WERI-Rb-1 (cell line): ENCODE data around the gene AFF2.

ENCODE experiments used
- DNase-seq: peaks from one replicate; pipeline ENCODE4 v3.0.0-alpha.2; 2020
- H3K27ac ChIP-seq: fragments of 250-450 bp; sonication (Bioruptor Pico); 2 replicates; pipeline ENCODE4 v1.5.1; 2020; ENCODE audit warnings: mild to moderate bottlenecking, moderate library complexity
- H3K27me3 ChIP-seq: fragments of 250-450 bp; sonication (Bioruptor Pico); 2 replicates; pipeline ENCODE4 v1.5.1; 2021; ENCODE audit warnings: mild to moderate bottlenecking, low read depth, moderate library complexity; ENCODE audit not compliant: insufficient read depth, severe bottlenecking
- H3K36me3 ChIP-seq: fragments of 250-450 bp; sonication (Bioruptor Pico); 2 replicates; pipeline ENCODE4 v1.5.1; 2020; ENCODE audit warnings: mild to moderate bottlenecking, moderate library complexity
- H3K4me3 ChIP-seq: 2 replicates; pipeline ENCODE4 v1.5.1; 2011; ENCODE audit warnings: low read depth, mild to moderate bottlenecking, control low read depth, low read length
- H3K9me3 ChIP-seq: fragments of 250-450 bp; sonication (Bioruptor Pico); 2 replicates; pipeline ENCODE4 v1.5.1; 2021; ENCODE audit warnings: mild to moderate bottlenecking, moderate library complexity; ENCODE audit not compliant: severe bottlenecking
- CTCF ChIP-seq: IDR thresholded peaks from 2 replicates; pipeline ENCODE4 v1.5.1; 2011; ENCODE audit warnings: low read depth, mild to moderate bottlenecking, control low read depth, inconsistent platforms, low read length

The AFF2 gene

DNA sequence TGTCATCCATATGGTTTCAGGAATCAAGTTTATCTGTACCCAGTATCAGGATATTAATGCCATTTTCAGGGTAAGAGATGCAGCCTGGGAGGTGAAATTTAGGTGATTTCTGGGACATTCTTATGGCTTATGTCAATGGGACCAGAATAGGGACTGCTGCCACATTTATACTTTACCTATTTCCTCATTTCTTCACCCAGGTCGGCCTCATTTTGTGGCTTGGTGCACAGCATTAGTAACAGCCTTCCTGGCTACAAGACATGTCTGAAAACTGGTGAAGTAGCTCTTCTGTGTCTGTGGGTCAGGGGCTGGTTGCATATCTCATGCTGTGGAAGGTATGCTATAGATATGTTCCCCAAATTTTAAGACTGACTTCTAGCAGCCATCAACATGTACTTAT is 284.8 kb downstream of the AFF2 start:
- no peak for TF ChIP-seq CTCF
- Histone ChIP-seq H3K4me3 (no peak overlapping the region), H3K27ac (no peak overlapping the region), H3K9me3 (no peaks in the 10 kb centered on the region), H3K27me3 (no peaks in the 10 kb centered on the region), H3K36me3 (no peaks in the 10 kb centered on the region)
- DNase-seq, result no peak

- Histone ChIP-seq H3K36me3 (no peaks in the 10 kb centered on the region), H3K27ac (no peak overlapping the region), H3K9me3 (no peaks in the 10 kb centered on the region), H3K27me3 (no peaks in the 10 kb centered on the region), H3K4me3 (no peak overlapping the region)
- TF ChIP-seq CTCF, result no peak
- DNase-seq, result no peak
These were observed 288.0 kb downstream of the AFF2 start for GRCh38 chrX:148788449-148788848.

DNA sequence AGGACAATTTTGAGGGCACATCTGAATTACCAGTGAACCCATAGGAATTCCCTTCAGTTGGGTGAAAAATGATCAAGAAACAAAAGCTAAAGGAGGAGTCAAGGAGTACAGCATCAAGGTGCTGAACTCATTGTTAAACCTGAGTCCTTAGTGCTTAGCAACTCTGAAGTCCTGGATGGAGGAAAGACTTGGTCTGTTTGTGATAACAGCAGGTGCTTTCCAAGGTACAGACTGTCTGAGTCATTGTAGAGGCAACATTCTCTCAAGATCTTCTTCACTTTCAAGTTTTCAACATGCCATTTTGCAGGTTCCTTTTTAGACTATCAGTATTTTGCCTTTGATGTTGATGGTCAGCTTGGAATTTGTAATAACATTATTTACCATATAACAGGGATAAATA is 293.9 kb downstream of the AFF2 start:
- no peak for TF ChIP-seq CTCF
- no peaks in the 10 kb centered on the region for H3K36me3 ChIP-seq
- no peaks in the 10 kb centered on the region for H3K27me3 ChIP-seq
- DNase-seq, result no peak
- no peak overlapping the region for H3K27ac ChIP-seq
- no peak overlapping the region for H3K4me3 ChIP-seq
- H3K9me3 ChIP-seq, result no peaks in the 10 kb centered on the region

DNA sequence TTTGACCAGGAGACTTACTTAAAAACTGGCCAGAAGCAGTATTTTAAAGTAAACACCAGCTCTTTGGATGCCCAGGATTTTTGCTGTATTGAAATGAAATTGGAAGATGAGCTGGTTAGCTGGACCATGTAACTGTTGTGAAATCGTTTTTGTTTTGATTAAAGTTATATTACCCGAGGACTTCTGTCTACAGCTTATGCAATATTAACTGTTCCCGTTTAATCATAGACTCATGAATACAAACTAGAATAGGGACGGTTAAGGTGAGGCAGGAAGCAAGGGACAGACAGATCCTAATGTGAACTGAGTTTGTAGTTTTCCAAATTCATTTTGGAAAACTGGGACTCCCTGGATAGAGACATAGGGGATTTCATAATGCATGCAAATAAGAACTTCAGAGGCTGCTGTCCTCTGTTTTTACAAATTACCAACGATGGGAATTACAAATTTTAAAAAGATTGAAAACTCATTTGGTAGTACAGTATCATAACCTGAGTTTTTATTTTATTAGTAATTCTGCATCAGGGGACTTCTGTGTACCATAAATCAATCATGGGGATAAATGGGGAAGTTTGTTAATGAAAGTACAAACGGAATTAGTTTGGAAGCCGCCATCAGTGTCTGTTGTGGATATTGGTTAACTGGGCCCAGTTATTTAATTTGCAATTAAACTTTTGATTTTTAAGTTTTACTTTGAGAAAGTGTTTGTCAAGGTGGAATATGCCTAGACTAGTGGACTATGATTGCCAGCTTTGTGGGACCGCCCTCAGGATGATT is 304.4 kb downstream of the AFF2 start:
- Histone ChIP-seq H3K36me3 (no peaks in the 10 kb centered on the region), H3K9me3 (no peaks in the 10 kb centered on the region), H3K27ac (no peak overlapping the region), H3K4me3 (no peak overlapping the region), H3K27me3 (peaks cover 5% of the 10 kb centered on the region)
- DNase-seq, result no peak
- no peak for TF ChIP-seq CTCF

DNA sequence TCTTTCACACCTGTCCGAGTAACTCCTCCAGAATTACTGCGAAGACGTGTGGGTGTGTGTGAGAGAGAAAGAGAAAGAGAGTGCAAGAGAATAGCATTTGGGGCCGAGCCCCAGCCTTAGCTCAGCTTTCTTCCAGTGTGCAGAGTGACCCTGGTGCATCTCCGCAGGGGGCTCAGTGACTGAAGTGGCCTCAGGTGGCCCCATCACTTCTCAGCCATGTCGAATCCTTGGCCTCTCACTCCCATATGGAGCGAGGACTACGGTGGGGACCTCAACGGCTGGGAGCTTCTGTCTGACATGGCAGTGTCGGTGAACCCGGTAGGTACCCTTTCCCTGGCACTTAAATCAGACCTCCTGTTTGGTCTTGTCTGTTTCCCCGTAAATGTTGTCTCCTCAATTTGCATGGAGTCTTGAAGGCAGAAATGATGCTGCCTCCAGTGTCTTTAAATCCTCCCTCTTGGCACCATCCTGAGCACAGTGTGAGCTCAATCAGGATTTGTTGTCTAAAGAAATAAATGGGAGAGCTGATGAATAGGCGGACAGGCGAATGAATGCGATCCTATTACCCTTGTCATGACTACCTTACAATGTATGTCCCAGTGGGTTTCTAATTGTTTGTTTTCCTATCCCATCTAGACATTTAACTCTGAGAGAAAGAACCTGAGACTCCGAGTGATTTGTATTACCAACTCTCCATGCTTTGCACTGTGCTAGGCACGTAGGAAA is 305.9 kb downstream of the AFF2 start:
- no peak for DNase-seq
- H3K27me3 ChIP-seq, result peaks cover 5% of the 10 kb centered on the region
- no peaks in the 10 kb centered on the region for H3K9me3 ChIP-seq
- no peak for TF ChIP-seq CTCF
- no peak overlapping the region for H3K4me3 ChIP-seq
- no peak overlapping the region for H3K27ac ChIP-seq
- no peaks in the 10 kb centered on the region for H3K36me3 ChIP-seq

GRCh38 chrX:148808833-148809232 is 308.4 kb downstream of the AFF2 start:
- Histone ChIP-seq H3K27ac (no peak overlapping the region), H3K4me3 (no peak overlapping the region), H3K27me3 (peaks cover 5% of the 10 kb centered on the region), H3K9me3 (no peaks in the 10 kb centered on the region), H3K36me3 (no peaks in the 10 kb centered on the region)
- no peak for TF ChIP-seq CTCF
- no peak for DNase-seq
